Measurements from ENCODE around the gene DIAPH3. TPM values are rescaled to one million over a fixed set of nuclear protein-coding genes. Genes with fewer than 3 reads are reported as not detected.

DIAPH3 gene
- total RNA-seq, 4 donors from 2014 or later, result 0.31 to 2.0 (median 1.1) TPM

DNA sequence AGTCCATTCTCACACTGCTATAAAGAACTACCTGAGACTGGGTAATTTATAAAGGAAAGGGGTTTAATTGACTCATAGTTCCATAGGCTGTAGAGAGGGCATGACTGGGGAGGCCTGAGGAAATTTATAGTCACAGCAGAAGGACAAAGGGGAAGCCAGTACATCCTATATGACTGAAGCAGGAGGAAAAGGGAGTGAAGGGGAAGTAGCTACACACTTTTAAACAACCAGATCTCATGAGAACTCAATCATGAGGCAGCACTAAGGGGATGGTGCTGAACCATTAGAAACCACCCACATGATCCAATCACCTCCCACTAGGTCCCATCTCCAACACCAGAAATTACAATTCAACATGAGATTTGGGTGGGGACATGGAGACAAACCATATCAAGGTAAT is 209.1 kb downstream of the DIAPH3 start:
- ATAC-seq (ENCODE audit: low FRiP score) (no peak), DNase-seq (ENCODE audit: low spot score) (no peak)
- TF ChIP-seq, protein P1, sequence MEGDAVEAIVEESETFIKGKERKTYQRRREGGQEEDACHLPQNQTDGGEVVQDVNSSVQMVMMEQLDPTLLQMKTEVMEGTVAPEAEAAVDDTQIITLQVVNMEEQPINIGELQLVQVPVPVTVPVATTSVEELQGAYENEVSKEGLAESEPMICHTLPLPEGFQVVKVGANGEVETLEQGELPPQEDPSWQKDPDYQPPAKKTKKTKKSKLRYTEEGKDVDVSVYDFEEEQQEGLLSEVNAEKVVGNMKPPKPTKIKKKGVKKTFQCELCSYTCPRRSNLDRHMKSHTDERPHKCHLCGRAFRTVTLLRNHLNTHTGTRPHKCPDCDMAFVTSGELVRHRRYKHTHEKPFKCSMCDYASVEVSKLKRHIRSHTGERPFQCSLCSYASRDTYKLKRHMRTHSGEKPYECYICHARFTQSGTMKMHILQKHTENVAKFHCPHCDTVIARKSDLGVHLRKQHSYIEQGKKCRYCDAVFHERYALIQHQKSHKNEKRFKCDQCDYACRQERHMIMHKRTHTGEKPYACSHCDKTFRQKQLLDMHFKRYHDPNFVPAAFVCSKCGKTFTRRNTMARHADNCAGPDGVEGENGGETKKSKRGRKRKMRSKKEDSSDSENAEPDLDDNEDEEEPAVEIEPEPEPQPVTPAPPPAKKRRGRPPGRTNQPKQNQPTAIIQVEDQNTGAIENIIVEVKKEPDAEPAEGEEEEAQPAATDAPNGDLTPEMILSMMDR (IDR thresholded peaks at IDR 0.05), result no peak

DNA sequence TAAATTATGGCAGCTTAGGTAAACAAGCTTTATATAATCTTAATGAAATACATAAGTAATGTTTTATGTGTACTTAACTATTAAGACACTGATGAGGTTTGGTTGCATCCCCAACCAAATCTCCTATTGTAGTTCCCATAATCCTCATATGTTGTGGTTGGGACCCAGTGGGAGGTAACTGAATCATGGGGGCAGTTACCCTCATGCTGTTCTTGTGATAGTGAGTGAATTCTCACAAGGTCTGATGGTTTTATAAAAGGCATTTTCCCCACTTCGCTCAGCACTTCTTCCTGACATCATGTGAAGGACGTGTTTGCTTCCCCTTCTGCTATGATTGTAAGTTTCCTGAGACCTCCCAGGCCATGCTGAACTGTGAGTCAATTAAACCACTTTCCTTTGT is 212.7 kb downstream of the DIAPH3 start:
- DNase-seq (ENCODE audit: low spot score) (no peak), ATAC-seq (ENCODE audit: low FRiP score) (no peak)
- TF ChIP-seq, protein P1 (IDR thresholded peaks at IDR 0.05), result no peak

GRCh38 chr13:59950266-59950665 is 213.5 kb downstream of the DIAPH3 start:
- DNase-seq (ENCODE audit: low spot score), result no peak
- ATAC-seq (ENCODE audit: low FRiP score), result no peak
- TF ChIP-seq, protein P1 (IDR thresholded peaks at IDR 0.05), result no peak

DNA sequence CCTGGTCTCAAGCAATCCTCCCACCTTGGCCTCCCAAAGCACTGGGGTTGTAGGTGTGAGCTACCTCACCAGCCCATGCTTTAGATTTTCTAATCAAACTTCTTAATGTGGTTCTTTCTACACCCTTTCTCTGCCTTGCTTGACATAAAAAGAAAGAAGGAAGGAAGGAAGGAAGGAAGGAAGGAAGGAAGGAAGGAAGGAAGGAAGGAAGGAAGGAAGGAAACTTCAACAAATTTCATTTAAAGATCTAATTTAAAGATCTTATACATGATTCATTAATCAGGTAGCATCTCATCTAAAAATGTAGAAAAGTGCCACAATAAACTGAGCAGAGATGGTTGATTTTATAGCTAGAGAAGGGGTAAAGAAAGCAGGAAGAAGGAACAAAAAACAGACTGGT is 215.0 kb downstream of the DIAPH3 start:
- no peak for DNase-seq (ENCODE audit: low spot score)
- no peak for ATAC-seq (ENCODE audit: low FRiP score)
- TF ChIP-seq, protein P1 (IDR thresholded peaks at IDR 0.05), result no peak

DNA sequence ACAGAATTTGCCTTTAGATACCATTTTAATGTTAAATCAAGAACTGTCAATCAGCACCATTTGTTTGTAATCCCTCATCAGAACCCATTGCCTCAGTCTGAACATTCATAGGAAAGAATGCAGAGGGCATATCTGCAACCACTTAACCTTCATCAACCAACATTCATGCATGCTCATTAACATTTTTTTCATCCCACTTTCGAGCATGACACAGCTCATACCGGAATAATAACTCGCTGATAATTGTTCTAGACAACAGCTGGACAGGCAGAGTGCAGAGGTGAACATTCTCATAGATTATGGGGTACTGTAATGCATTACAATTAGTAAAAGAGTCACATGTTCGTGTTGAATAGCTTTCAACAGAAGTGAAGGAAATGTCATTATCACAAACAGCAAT is 216.8 kb downstream of the DIAPH3 start:
- DNase-seq (ENCODE audit: low spot score) (no peak), ATAC-seq (ENCODE audit: low FRiP score) (no peak)
- TF ChIP-seq, protein P1 (IDR thresholded peaks at IDR 0.05), result no peak

DNA sequence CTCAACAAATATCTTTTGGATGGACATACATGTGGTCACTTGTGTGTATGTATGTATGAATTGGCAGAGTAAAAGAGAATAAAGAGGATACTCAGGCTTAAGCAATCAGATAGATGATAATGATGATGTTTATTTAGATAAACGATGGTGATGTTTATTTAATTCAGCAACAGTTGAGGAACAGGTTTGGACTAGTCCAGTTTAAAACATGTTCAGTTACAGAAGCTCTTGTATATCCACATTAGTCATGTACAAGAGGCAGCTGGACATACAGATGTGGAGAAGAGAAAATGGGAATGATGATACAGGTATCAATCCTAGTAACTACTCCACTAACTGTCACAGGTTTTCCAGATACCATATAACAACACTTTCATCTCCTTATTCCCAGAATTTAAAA is 232.1 kb downstream of the DIAPH3 start:
- TF ChIP-seq, protein P1 (IDR thresholded peaks at IDR 0.05), result no peak
- DNase-seq (ENCODE audit: low spot score) (no peak), ATAC-seq (ENCODE audit: low FRiP score) (no peak)

DNA sequence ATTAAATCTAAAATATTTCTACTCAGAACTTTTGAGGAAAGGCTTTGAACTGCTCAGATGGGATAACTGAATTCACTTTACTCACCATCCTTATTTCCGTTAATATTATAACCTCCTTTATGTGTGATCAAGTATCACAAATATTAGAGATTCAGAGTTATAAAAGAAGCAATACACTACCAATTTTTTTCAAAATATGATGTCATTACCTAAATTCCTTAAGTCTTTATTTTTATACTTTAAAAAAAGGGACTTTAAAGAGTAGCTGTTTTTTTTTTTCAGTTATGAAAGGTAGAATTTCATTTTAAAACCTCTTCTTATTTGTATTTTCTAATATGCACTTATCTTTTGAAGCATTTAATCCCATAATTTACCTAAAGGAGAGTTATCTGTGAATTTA is 239.5 kb downstream of the DIAPH3 start:
- TF ChIP-seq, protein P1 (IDR thresholded peaks at IDR 0.05), result no peak
- no peak for DNase-seq (ENCODE audit: low spot score)
- ATAC-seq (ENCODE audit: low FRiP score), result no peak

Measured in omental fat pad (tissue), 4 donors.